Activated naive CD8-positive, alpha-beta T cell treated with anti-CD3 and anti-CD28 coated beads, Interleukin-2, amount 50 U/mL, for 16 hours (primary cell): ENCODE data around the gene ACVRL1.

Experiments used
- DNase-seq: peaks from one replicate; pipeline ENCODE4 v3.0.0-alpha.2; 2020; ENCODE audit warnings: low read depth, low spot score

The ACVRL1 gene

GRCh38 chr12:51907083-51907855 is at the start of gene ACVRL1:
ACVRL1 (plus strand) TSS chr12:51907504; CDS start chr12:51912475, 4,971 bp downstream.
- DNase-seq = no peak

- no peak for DNase-seq
Observed at GRCh38 chr12:51860986-51861385, 46.3 kb upstream of the ACVRL1 start.

DNA sequence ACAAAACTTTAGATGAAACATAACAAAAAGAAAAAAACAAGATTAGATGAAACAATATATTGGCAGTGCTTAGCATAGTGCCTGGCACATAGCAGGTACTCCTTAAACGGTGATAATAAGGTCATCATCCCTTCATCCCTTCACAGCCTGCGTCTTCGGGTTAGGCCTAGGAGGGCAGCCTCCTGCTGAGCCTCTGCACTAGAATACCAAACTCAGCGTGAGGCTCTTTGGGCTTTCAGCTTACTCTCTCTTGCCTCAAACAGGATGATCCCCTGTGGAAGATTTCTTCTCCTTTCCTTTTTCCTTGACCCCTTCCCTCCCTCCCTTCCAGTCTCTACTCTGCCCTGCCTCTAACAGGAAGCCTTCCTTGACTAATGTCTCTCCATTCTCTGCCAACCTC is 44.4 kb upstream of the ACVRL1 start:
- no peak for DNase-seq

- no peak for DNase-seq
Observed at GRCh38 chr12:51863363-51863932, 43.9 kb upstream of the ACVRL1 start.

- no peak for DNase-seq
Observed at GRCh38 chr12:51863933-51864832, 43.1 kb upstream of the ACVRL1 start.

DNA sequence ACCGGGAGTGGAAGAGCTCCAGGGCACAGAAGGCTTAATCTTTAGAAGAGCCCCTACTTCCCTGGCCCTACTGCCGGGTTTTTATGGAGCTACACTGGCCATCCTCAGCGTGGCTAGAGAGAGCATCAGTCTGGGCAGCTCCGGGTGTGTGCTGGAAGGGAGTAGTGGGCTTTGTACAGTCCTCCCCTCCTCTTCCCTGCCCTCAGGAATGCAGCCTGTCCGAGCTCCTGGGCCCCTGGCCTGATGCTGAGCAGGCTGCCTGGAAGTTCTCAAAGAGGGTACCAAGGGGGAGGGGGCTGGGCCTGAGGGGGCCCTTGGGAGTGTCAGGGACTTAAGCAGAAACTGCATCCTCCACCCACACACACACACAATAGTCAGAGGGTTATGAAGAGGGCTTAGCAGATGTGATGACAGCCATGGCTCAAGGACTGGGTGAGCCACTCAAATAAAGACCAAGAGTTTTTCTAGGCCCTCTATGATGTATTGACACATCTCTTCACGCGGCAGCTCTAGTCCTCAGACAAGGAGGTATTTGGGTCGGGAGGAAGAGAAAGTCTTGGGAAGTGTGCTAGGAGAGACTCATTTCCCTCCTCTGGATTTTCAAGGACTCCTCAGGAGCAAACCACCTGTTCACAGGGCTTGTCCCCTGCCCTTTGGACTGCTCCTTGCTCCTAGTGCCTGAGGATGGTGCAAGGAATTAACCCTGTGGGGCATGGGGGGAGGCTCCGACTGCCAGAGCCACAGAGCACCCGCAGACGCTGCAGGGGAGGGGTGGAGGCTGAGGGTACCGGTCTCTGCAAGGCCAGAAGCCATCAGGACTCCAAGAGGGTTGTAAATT is 42.3 kb upstream of the ACVRL1 start:
- no peak for DNase-seq

DNA sequence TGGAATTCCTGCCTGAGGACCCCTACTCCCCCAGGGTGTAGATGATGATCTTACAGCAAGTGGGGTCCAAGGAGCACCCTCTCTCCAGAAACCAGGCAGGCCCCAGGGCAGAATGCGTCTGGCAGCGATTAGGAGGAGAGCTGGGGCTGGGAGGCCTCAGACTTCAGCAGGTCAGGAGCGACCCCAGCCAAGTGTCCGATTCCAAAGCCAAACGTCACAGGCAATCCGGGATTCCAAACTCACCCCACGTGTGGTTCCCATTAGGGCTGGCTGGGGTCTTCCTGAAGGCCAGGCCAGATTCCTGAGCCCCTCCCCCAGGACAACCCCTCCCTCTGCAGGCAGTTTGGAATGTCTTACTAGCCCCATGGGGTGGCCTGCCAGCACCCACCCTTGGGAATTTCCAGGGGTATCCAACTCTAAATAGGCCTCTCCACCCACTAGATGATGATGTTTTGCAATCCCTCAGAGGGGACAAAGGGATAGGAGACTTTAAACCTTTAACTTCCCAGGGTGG is 41.5 kb upstream of the ACVRL1 start:
- no peak for DNase-seq

GRCh38 chr12:51866324-51866723 is 41.0 kb upstream of the ACVRL1 start:
- DNase-seq = no peak

- DNase-seq = no peak
Observed at GRCh38 chr12:51866762-51867161, 40.5 kb upstream of the ACVRL1 start.

DNA sequence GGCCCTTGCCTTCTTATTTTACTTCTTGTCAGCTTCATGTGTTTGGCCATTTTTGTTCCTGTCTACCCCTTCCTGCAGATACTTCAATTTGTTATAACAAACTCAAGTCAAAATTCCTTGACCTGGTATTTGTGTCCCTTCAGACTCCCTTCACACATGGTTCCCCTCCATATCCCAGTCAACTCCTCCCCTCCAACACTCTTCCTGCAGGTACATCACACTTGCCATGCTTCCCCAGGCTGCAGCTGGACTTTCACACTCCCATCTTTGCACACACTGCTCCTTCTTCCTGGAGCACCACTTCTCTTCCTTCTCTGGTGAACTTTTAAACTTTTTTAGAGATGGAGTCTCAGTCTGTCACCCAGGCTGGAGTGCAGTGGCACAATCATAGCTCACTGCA is 39.9 kb upstream of the ACVRL1 start:
- no peak for DNase-seq

DNA sequence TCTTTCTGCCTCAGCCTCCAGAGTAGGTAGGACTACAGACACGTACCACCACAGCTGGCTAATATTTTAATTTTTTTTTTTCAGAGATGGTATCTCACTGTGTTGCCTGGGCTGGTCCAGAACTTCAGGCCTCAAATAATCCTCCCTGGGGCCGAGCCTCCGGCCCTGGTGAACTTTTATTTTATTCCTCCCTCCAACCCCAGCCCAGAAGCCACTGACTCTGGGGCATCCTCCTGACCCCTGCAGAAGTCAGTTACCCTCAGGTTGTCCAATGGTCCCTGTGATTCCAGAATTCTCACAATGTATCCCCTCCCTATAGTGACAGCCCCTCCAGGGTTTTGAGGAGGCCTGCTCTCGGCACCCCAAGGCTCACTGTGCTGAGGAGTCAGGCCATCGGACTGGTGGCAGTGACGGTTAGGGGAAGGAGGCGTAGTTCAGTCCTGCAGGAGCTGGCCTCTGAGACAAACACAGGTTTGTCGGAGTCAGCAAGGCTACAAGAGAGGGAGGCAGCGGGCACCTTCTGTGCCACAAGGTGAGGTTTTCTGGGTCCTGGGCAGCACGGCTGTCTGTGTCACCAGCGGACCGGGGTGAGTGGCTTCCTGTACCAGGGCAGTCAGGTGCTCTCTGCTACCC is 39.4 kb upstream of the ACVRL1 start:
- DNase-seq = no peak

GRCh38 chr12:51868821-51869495 is 38.3 kb upstream of the ACVRL1 start:
- DNase-seq = no peak

- no peak for DNase-seq
Observed at GRCh38 chr12:51869496-51869865, 37.8 kb upstream of the ACVRL1 start.

DNA sequence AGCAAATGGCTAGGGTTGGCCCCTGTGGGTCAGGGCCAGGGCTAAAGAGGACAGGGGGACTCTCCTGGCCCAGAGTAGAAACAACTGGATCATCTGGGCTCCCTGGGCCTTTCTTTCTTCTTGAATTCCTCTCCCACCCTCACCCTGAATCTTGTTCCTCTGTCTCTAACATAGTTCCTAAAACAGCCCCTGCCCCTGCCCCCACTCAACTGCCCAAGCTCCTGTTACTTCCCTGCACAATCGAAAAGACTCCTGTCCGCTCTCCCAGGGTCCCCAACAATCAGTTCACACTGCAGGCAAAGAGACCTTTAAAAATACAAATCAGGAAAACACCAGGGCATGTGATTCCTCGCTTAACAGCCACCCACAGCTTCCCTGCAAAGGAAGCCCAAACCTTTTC is 37.4 kb upstream of the ACVRL1 start:
- no peak for DNase-seq

DNA sequence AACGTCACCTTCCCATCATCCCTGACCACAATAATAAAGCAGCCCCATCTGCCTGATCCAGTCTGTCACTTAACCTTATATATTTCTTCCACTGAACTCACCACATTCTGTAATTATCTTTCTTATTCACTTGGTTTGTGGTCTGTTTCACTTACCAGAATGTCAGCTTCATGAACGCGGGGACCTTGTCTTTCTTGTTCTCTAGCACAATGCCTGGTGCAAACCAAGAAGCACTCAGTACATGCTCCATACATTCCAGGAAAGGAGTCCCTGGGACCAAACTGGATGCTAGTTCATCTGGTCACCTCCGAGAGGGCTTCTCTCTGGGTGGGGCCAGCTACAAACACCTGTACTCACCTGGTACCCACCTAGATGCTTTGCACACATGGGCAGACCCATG is 36.8 kb upstream of the ACVRL1 start:
- DNase-seq = no peak

DNA sequence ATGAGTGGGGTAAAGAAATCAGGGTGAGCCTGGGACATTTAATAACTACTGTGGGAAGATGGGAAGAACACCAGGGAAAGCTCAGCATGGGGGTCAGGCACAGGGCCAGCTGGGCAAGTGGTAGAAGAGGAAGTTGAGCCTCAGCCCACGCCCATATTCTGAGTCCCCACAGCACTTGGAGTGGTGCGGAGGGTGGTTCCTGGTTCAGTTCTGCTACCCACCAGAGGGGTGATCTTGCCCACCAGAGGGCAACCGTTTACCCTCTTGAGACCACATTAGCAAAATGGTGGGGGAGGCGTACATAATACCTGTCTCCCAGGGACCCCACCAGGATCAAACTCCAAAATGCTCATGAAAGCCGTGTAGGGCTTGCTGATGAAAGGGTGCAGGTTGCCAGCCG is 36.2 kb upstream of the ACVRL1 start:
- no peak for DNase-seq

GRCh38 chr12:51871918-51872688 is 35.2 kb upstream of the ACVRL1 start:
- DNase-seq = no peak

- DNase-seq = no peak
Observed at GRCh38 chr12:51872689-51872981, 34.7 kb upstream of the ACVRL1 start.

GRCh38 chr12:51873251-51873994 is 33.9 kb upstream of the ACVRL1 start:
- no peak for DNase-seq
